HCT116 (cell line): ENCODE measurements around the gene STAC2.

Experiments used
- EZH2phosphoT487 ChIP-seq: fragments of 200-600 bp; IDR thresholded peaks from 2 replicates; pipeline ENCODE4 v1.6.1; 2018; ENCODE audit warnings: antibody characterized with exemption, borderline replicate concordance
- POLR2A ChIP-seq: IDR thresholded peaks from 2 replicates; pipeline ENCODE4 v1.7.0; 2011; ENCODE audit warnings: borderline replicate concordance; ENCODE audit not compliant: insufficient read depth, insufficient read length; ENCODE audit errors: extremely low read depth
- REST ChIP-seq: IDR thresholded peaks from 2 replicates; pipeline ENCODE4 v1.6.1; 2012; ENCODE audit warnings: low read depth
- ZBTB33 ChIP-seq: IDR thresholded peaks from 2 replicates; pipeline ENCODE4 v1.6.1; 2011; ENCODE audit warnings: mild to moderate bottlenecking, low read length, moderate library complexity; ENCODE audit not compliant: insufficient replicate concordance; ENCODE audit errors: extremely low read depth
- TF ChIP-seq, protein P1 (sequence below), 3 experiments: fragments of 200-600 bp in 1 of 3; sonication (generic) in 1 of 3; IDR thresholded peaks in 2 of 3; conservative IDR thresholded peaks in 1 of 3; 2 replicates each; pipeline ENCODE4 v1.5.1; 2012 to 2017; ENCODE audit warnings: low read depth in 2 of 3, low read length in 2 of 3, antibody characterized with exemption in 1 of 3, borderline replicate concordance in 1 of 3, control low read depth in 1 of 3, mild to moderate bottlenecking in 1 of 3, mixed read lengths in 1 of 3, mixed run types in 1 of 3, moderate library complexity in 1 of 3; ENCODE audit not compliant: insufficient read depth in 1 of 3

DNA sequence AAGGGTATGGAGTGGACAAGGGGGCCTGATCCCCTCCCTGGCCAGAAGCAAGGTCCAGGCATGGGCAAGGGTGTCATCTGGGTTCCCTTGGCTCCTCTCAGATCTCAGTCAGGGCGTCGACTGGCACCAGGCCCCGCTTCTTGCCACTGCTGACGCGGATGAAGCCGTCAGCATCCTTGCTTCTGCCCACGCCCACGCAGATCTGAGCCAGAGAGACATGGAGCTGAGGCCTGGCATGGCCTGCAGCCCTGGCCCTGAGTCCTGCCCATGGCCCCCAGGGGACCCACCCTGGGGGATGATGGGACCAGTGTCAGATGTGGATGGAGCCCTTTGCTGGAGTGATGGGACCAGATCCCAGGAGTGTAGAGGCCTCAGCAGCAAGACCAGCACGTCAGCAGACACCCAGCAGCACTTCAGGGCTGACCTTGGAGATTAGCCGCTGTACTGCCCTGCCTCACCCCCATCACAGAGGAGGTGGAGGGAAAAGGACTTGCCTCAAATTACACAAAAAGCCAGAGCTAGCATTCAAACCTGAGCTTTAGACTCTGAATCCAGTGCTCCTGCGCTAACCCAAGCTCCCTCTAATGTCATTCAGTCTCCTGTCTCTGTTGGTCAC is 13.4 kb downstream of the STAC2 start:
- TF ChIP-seq, protein P1, sequence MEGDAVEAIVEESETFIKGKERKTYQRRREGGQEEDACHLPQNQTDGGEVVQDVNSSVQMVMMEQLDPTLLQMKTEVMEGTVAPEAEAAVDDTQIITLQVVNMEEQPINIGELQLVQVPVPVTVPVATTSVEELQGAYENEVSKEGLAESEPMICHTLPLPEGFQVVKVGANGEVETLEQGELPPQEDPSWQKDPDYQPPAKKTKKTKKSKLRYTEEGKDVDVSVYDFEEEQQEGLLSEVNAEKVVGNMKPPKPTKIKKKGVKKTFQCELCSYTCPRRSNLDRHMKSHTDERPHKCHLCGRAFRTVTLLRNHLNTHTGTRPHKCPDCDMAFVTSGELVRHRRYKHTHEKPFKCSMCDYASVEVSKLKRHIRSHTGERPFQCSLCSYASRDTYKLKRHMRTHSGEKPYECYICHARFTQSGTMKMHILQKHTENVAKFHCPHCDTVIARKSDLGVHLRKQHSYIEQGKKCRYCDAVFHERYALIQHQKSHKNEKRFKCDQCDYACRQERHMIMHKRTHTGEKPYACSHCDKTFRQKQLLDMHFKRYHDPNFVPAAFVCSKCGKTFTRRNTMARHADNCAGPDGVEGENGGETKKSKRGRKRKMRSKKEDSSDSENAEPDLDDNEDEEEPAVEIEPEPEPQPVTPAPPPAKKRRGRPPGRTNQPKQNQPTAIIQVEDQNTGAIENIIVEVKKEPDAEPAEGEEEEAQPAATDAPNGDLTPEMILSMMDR (IDR thresholded peaks at IDR 0.05 in 2 of 3, conservative IDR thresholded peaks at IDR 0.05 in 1 of 3; ENCODE audit: borderline replicate concordance in 1 of 3, insufficient read depth in 1 of 3, low read depth in 2 of 3, low read length in 2 of 3): no peak
- TF ChIP-seq REST (no peak), ZBTB33 (no peak), EZH2phosphoT487 (no peak), POLR2A (no peak)
